Mammary epithelial cell (primary cell): ENCODE results near the gene OPRM1.

Experiments
- CTCF ChIP-seq, 2 donors: IDR thresholded peaks in 1 of 2; conservative IDR thresholded peaks in 1 of 2; 2 replicates each; pipeline ENCODE4 v1.5.1; 2011 to 2012; ENCODE audit warnings: inconsistent platforms in 2 of 2, low read length in 2 of 2, mild to moderate bottlenecking in 2 of 2, control low read depth in 1 of 2, low read depth in 1 of 2; ENCODE audit not compliant: insufficient read depth in 1 of 2; ENCODE audit errors: extremely low read depth in 1 of 2
- EZH2 ChIP-seq: IDR thresholded peaks from 2 replicates; pipeline ENCODE4 v1.6.1; 2012; ENCODE audit warnings: low read length, inconsistent platforms, borderline replicate concordance

- no peak for TF ChIP-seq CTCF (conservative IDR thresholded peaks at IDR 0.05 in 1 of 2, IDR thresholded peaks at IDR 0.05 in 1 of 2; ENCODE audit: extremely low read depth in 1 of 2, insufficient read depth in 1 of 2, low read depth in 1 of 2, low read length in 2 of 2)
- TF ChIP-seq EZH2, result no peak
These were observed 203.7 kb downstream of the OPRM1 start for GRCh38 chr6:154242617-154243357.
